HepG2 (cell line): ENCODE results near the gene PEMT. TPM values are rescaled to one million over a fixed set of nuclear protein-coding genes. Genes with fewer than 3 reads are reported as not detected.

Source experiments
- ATAC-seq: fragments of 200-7000 bp; cut with Tn5 transposase; 3 replicates; pipeline ENCODE4 v1.9.1; 2020; ENCODE audit warnings: mild to moderate bottlenecking, moderate library complexity
- BruUV-seq: library from RNA; stranded (reverse); fragments of 400-500 nt; replicated peaks from 2 replicates; lab custom pipeline; 2021; lab: Mats Ljungman, UMichigan
- CTCF ChIA-PET: fragments of 300-600 bp; formaldehyde crosslinking; extraction: SDS; loops from one replicate; lab custom pipeline; 2021; ENCODE audit warnings: low total read pairs, inconsistent platforms, low intra/inter-chr PET ratio; lab: Yijun Ruan, JAX
- POLR2A ChIA-PET: fragments of 350-600 bp; sonication (Branson Sonifier 250); formaldehyde crosslinking; loops from one replicate; lab custom pipeline; 2020; ENCODE audit warnings: antibody characterized with exemption, inconsistent platforms; lab: Yijun Ruan, JAX
- DNase-seq: peaks from one replicate; pipeline ENCODE4 v3.0.0-alpha.2; 2015; ENCODE audit warnings: low spot score
- FAIRE-seq: peaks from 3 replicates; lab custom pipeline; 2011; peaks lifted over from hg19 to GRCh38; lab: Jason Lieb, UNC
- H2AFZ ChIP-seq: one replicate; pipeline ENCODE4 v1.6.1; 2011; ENCODE audit warnings: low read length, inconsistent platforms
- H3K27ac ChIP-seq: fragments of 300-600 bp; 3 replicates; pipeline ENCODE4 v1.8.0; 2011; ENCODE audit warnings: mixed run types, mild to moderate bottlenecking, mixed read lengths, low read length, inconsistent platforms; ENCODE audit not compliant: insufficient read depth; ENCODE audit errors: extremely low read length
- H3K27me3 ChIP-seq, 2 experiments: fragments of 200-600 bp in 1 of 2; 2 replicates in 1 of 2; 3 replicates in 1 of 2; pipeline versions ENCODE4 v1.6.0 to v1.8.0; 2011; ENCODE audit warnings: low read length in 2 of 2, mild to moderate bottlenecking in 2 of 2, moderate library complexity in 2 of 2, inconsistent platforms in 1 of 2; ENCODE audit not compliant: insufficient read depth in 2 of 2, control insufficient read depth in 1 of 2
- H3K36me3 ChIP-seq, 2 experiments: fragments of 200-600 bp in 1 of 2; replicated peaks in 1 of 2; 2 replicates in 1 of 2; 3 replicates in 1 of 2; pipeline versions ENCODE4 v1.5.1 to v1.8.0; 2011; ENCODE audit warnings: low read length in 2 of 2, inconsistent platforms in 1 of 2; ENCODE audit not compliant: insufficient read depth in 2 of 2, control insufficient read depth in 1 of 2
- H3K4me1 ChIP-seq: 2 replicates; pipeline ENCODE4 v1.5.1; 2012; ENCODE audit warnings: low read length, inconsistent platforms; ENCODE audit not compliant: insufficient read depth
- H3K4me2 ChIP-seq: 2 replicates; pipeline ENCODE4 v1.6.0; 2011; ENCODE audit warnings: low read depth, low read length, inconsistent platforms
- H3K4me3 ChIP-seq, 3 experiments: fragments of 200-600 bp in 1 of 3; sonication (generic), shearing (Covaris generic) in 1 of 3; replicated peaks in 1 of 3; 2 replicates each; pipeline ENCODE4 v1.5.1; 2011 to 2016; ENCODE audit warnings: low read length in 3 of 3, inconsistent platforms in 2 of 3, low read depth in 2 of 3, mild to moderate bottlenecking in 2 of 3, control low read depth in 1 of 3, mixed read lengths in 1 of 3; ENCODE audit not compliant: insufficient read depth in 1 of 3
- H3K79me2 ChIP-seq: one replicate; pipeline ENCODE4 v1.6.1; 2011; ENCODE audit warnings: low read length, inconsistent platforms; ENCODE audit not compliant: insufficient read depth
- H3K9ac ChIP-seq: 2 replicates; pipeline ENCODE4 v1.6.0; 2011; ENCODE audit warnings: mild to moderate bottlenecking, low read depth, low read length, inconsistent platforms; ENCODE audit not compliant: insufficient read depth
- H3K9me3 ChIP-seq: 2 replicates; pipeline ENCODE4 v1.5.1; 2012; ENCODE audit warnings: mild to moderate bottlenecking, low read length
- H4K20me1 ChIP-seq: 2 replicates; pipeline ENCODE4 v1.6.0; 2011; ENCODE audit warnings: inconsistent platforms, mild to moderate bottlenecking, low read length, moderate library complexity; ENCODE audit not compliant: insufficient read depth
- IKZF1 ChIP-seq: fragments of 450-650 bp; IDR thresholded peaks from 2 replicates; pipeline ENCODE4 v1.7.1; 2016
- SOX5 ChIP-seq: IDR thresholded peaks from 2 replicates; pipeline ENCODE4 v1.6.1; 2016; ENCODE audit warnings: borderline replicate concordance
- SP5 ChIP-seq: IDR thresholded peaks from 2 replicates; pipeline ENCODE4 v1.6.1; 2016; ENCODE audit warnings: low read depth, borderline replicate concordance
- THYN1 ChIP-seq: sonication (generic); formaldehyde crosslinking; IDR thresholded peaks from 2 replicates; pipeline ENCODE4 v1.8.1; 2023; ENCODE audit warnings: low read depth, mild to moderate bottlenecking, moderate library complexity, missing genetic modification reagents, borderline replicate concordance
- XBP1 ChIP-seq: sonication (generic); formaldehyde crosslinking; IDR thresholded peaks from 2 replicates; pipeline ENCODE4 v1.5.0; 2020; ENCODE audit warnings: missing genetic modification reagents
- ZBTB42 ChIP-seq: sonication (generic); formaldehyde crosslinking; IDR thresholded peaks from 2 replicates; pipeline ENCODE4 v1.5.0; 2020; ENCODE audit warnings: mild to moderate bottlenecking, missing genetic modification reagents
- ZNF136 ChIP-seq: sonication (generic); formaldehyde crosslinking; IDR thresholded peaks from 2 replicates; pipeline ENCODE4 v1.8.1; 2022; ENCODE audit warnings: low read depth, mild to moderate bottlenecking, moderate library complexity, missing genetic modification reagents
- ZNF180 ChIP-seq: sonication (generic); formaldehyde crosslinking; IDR thresholded peaks from 2 replicates; pipeline ENCODE4 v1.4.0; 2020; ENCODE audit warnings: low read depth, missing genetic modification reagents, borderline replicate concordance
- ZNF598 ChIP-seq: sonication (generic); formaldehyde crosslinking; IDR thresholded peaks from 2 replicates; pipeline ENCODE4 v1.5.1; 2020; ENCODE audit warnings: mild to moderate bottlenecking, missing genetic modification reagents, borderline replicate concordance
- ZNF619 ChIP-seq: sonication (generic); formaldehyde crosslinking; IDR thresholded peaks from 2 replicates; pipeline ENCODE4 v1.4.0; 2020; ENCODE audit warnings: mild to moderate bottlenecking, missing genetic modification reagents
- ZNF766 ChIP-seq: sonication (generic); formaldehyde crosslinking; IDR thresholded peaks from 2 replicates; pipeline ENCODE4 v1.5.0; 2020; ENCODE audit warnings: missing genetic modification reagents, borderline replicate concordance
- WGBS: methylation state at CpG from one replicate; pipeline ENCODE4 v1.1.6; 2017; ENCODE audit warnings: low lambda C conversion rate; 5-methylcytosine and 5-hydroxymethylcytosine counted together
- in situ Hi-C: cut with HindIII; loops from 2 replicates; pipeline ENCODE4 v1.10.0; 2017; ENCODE audit warnings: low pct_unique_long_range_greater_than_20kb; ENCODE audit not compliant: extremely low pct_ligation_motif_present
- intact Hi-C: fragments of 100-400 bp; cut with micrococcal nuclease; formaldehyde crosslinking; loops from one replicate; pipeline ENCODE4 v1.10.0; 2022; ENCODE audit not compliant: unreplicated experiment
- polyA plus RNA-seq, 8 experiments: library from polyadenylated mRNA; depleted of rRNA in 3 of 8; stranded (reverse) in 7 of 8; unstranded in 1 of 8; fragments of >200 nt; fragmentation: Illumina TruSeq in 4 of 8; extraction: Trizol in 4 of 8; gene quantifications; 2 replicates each; pipeline versions ENCODE4 v1.2.1 to v1.2.3, GENCODE V29; 2011 to 2016; ENCODE audit warnings: low read depth in 4 of 8, missing spikeins in 1 of 8, mixed read lengths in 1 of 8; ENCODE audit not compliant: insufficient read depth in 1 of 8
- total RNA-seq, 5 experiments: library from RNA; depleted of rRNA; stranded (reverse); fragments of >200 nt; fragmentation: Illumina TruSeq; extraction: Trizol; gene quantifications; 2 replicates each; pipeline ENCODE4 v1.2.3, GENCODE V29; 2016; ENCODE audit warnings: low read depth in 1 of 5
- TF ChIP-seq, protein P1 (sequence below): sonication (generic); formaldehyde crosslinking; IDR thresholded peaks from 2 replicates; pipeline ENCODE4 v1.5.1; 2020; ENCODE audit warnings: missing genetic modification reagents, mild to moderate bottlenecking, borderline replicate concordance
- TF ChIP-seq, protein P2 (sequence below): sonication (generic); formaldehyde crosslinking; IDR thresholded peaks from 2 replicates; pipeline ENCODE4 v1.8.0; 2023; ENCODE audit warnings: mild to moderate bottlenecking, missing genetic modification reagents
- TF ChIP-seq, protein P3 (sequence below): sonication (generic); formaldehyde crosslinking; IDR thresholded peaks from 2 replicates; pipeline ENCODE4 v1.4.0; 2020; ENCODE audit warnings: missing genetic modification reagents
- TF ChIP-seq, protein P4 (sequence below): sonication (generic); formaldehyde crosslinking; IDR thresholded peaks from 2 replicates; pipeline ENCODE4 v1.8.0; 2022; ENCODE audit warnings: mild to moderate bottlenecking, missing genetic modification reagents

PEMT gene
- total and polyA plus RNA-seq, 2 of the 13 experiments (the other 11 are each of a cell fraction or from before 2014, with no cell fraction given), result 31.7 to 43.6 TPM

DNA sequence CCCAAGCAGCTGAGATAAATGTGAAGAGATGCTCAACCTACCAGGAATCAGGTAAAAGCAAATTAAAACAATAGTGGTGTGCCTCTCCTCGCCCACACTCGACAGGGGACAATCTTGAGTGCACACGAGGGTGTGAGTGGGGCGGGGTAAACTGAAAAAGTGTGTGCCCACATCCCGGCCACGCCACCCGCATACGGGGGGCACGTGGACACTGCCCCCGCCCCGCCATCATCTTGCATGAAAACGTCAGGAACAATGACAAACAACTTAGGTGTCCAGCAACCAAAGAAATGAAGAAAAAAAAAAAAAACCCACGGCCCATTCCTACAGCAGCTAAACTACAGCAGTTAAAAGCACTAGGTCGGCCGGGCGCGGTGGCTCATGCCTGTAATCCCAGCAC, 14.1 kb downstream of the PEMT start (continued):
- TF ChIP-seq, protein P1, sequence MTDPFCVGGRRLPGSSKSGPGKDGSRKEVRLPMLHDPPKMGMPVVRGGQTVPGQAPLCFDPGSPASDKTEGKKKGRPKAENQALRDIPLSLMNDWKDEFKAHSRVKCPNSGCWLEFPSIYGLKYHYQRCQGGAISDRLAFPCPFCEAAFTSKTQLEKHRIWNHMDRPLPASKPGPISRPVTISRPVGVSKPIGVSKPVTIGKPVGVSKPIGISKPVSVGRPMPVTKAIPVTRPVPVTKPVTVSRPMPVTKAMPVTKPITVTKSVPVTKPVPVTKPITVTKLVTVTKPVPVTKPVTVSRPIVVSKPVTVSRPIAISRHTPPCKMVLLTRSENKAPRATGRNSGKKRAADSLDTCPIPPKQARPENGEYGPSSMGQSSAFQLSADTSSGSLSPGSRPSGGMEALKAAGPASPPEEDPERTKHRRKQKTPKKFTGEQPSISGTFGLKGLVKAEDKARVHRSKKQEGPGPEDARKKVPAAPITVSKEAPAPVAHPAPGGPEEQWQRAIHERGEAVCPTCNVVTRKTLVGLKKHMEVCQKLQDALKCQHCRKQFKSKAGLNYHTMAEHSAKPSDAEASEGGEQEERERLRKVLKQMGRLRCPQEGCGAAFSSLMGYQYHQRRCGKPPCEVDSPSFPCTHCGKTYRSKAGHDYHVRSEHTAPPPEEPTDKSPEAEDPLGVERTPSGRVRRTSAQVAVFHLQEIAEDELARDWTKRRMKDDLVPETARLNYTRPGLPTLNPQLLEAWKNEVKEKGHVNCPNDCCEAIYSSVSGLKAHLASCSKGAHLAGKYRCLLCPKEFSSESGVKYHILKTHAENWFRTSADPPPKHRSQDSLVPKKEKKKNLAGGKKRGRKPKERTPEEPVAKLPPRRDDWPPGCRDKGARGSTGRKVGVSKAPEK (CRISPR knock-in tag), result no peak
- TF ChIP-seq, protein P2, sequence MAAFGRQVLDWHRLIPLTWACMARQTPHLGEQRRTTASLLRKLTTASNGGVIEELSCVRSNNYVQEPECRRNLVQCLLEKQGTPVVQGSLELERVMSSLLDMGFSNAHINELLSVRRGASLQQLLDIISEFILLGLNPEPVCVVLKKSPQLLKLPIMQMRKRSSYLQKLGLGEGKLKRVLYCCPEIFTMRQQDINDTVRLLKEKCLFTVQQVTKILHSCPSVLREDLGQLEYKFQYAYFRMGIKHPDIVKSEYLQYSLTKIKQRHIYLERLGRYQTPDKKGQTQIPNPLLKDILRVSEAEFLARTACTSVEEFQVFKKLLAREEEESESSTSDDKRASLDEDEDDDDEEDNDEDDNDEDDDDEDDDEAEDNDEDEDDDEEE, result no peak

DNA sequence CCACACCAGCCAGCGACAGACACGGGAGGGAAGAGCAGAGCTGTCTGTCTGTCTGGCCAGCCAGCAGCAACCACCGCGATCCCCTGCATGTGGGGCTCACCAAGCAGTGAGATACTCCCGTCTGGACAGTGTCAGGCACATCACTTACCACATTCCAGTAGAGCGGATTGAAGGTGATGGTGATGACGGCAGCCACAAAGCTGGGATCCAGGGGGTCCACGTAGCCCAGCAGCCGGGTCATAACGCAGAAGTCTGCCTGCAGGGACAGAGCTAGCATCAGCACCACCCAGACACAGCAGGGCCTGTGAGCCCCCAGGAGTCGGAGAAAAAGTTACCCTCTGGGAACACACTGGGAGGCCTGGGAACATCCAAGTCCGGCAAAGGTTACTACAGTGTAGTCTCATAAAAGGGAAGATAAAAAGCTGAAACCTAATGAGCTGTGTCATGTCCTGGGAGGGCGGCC, 14.7 kb downstream of the PEMT start:
- Histone ChIP-seq H3K9ac (no peak overlapping the region), H3K4me3 (no peak overlapping the region), H3K79me2 (peaks cover 4% of the 10 kb centered on the region), H3K27ac (no peak overlapping the region), H3K27me3 (no peaks in the 10 kb centered on the region), H3K4me2 (no peak overlapping the region), H4K20me1 (no peaks in the 10 kb centered on the region), H3K9me3 (no peaks in the 10 kb centered on the region), H3K4me1 (peaks cover 49% of the 10 kb centered on the region), H3K36me3 (peaks cover 0 to 10% of the 10 kb centered on the region in 2 experiments; a peak in 3 of 5 replicates), H2AFZ (no peak overlapping the region)
- WGBS, result 95% methylated on average over 11 of the region's 13 CpGs
- ATAC-seq (no peak), DNase-seq (no peak), FAIRE-seq (no peak)
- CTCF ChIA-PET, result no interaction called here
- POLR2A ChIA-PET, result interaction anchor here (0.8 to 1.5 kb wide), 2 partner anchors 15 to 80 kb away, joined by 3 to 6 read pairs; partner anchors contain the start of genes PEMT and RASD1
- in situ Hi-C loops, result no loop called here
- BruUV-seq, result no TSS peak
- intact Hi-C loops, result no loop called here
- TF ChIP-seq XBP1 (no peak), ZNF180 (CRISPR knock-in tag) (no peak), ZNF619 (CRISPR knock-in tag) (no peak), ZBTB42 (CRISPR knock-in tag) (no peak), SP5 (no peak), THYN1 (CRISPR knock-in tag) (no peak), SOX5 (CRISPR knock-in tag) (no peak), ZNF766 (CRISPR knock-in tag) (no peak), ZNF598 (no peak), ZNF136 (CRISPR knock-in tag) (no peak), IKZF1 (no peak)
- TF ChIP-seq, protein P3, sequence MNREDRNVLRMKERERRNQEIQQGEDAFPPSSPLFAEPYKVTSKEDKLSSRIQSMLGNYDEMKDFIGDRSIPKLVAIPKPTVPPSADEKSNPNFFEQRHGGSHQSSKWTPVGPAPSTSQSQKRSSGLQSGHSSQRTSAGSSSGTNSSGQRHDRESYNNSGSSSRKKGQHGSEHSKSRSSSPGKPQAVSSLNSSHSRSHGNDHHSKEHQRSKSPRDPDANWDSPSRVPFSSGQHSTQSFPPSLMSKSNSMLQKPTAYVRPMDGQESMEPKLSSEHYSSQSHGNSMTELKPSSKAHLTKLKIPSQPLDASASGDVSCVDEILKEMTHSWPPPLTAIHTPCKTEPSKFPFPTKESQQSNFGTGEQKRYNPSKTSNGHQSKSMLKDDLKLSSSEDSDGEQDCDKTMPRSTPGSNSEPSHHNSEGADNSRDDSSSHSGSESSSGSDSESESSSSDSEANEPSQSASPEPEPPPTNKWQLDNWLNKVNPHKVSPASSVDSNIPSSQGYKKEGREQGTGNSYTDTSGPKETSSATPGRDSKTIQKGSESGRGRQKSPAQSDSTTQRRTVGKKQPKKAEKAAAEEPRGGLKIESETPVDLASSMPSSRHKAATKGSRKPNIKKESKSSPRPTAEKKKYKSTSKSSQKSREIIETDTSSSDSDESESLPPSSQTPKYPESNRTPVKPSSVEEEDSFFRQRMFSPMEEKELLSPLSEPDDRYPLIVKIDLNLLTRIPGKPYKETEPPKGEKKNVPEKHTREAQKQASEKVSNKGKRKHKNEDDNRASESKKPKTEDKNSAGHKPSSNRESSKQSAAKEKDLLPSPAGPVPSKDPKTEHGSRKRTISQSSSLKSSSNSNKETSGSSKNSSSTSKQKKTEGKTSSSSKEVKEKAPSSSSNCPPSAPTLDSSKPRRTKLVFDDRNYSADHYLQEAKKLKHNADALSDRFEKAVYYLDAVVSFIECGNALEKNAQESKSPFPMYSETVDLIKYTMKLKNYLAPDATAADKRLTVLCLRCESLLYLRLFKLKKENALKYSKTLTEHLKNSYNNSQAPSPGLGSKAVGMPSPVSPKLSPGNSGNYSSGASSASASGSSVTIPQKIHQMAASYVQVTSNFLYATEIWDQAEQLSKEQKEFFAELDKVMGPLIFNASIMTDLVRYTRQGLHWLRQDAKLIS (CRISPR knock-in tag), result no peak
- TF ChIP-seq, protein P4, sequence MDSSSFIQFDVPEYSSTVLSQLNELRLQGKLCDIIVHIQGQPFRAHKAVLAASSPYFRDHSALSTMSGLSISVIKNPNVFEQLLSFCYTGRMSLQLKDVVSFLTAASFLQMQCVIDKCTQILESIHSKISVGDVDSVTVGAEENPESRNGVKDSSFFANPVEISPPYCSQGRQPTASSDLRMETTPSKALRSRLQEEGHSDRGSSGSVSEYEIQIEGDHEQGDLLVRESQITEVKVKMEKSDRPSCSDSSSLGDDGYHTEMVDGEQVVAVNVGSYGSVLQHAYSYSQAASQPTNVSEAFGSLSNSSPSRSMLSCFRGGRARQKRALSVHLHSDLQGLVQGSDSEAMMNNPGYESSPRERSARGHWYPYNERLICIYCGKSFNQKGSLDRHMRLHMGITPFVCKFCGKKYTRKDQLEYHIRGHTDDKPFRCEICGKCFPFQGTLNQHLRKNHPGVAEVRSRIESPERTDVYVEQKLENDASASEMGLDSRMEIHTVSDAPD, result no peak
